Measurements from ENCODE around the gene TTC38.

The TTC38 gene

DNA sequence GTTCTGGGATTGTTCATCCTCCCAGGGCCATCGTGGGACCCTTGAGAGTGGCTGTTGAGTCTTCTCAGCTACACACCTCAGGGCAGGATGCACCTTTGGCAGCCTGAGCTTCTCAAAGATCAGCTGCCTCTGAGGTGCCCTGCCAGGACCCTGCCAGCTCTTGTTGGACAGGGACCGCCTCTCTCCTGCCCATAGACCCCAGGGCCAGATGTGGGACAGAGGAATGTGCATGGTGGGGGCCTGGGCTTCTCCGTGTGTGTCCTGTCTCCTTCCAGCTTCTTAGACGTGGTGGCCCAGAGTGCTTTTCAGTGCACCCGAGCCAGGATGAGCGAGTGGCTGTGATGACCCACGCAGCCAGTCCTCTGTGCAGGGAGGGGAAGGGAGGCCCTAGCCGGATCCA lies 61.8 kb downstream of the TTC38 start:
- no peak for DNase-seq (ENCODE audit: low read depth)

DNA sequence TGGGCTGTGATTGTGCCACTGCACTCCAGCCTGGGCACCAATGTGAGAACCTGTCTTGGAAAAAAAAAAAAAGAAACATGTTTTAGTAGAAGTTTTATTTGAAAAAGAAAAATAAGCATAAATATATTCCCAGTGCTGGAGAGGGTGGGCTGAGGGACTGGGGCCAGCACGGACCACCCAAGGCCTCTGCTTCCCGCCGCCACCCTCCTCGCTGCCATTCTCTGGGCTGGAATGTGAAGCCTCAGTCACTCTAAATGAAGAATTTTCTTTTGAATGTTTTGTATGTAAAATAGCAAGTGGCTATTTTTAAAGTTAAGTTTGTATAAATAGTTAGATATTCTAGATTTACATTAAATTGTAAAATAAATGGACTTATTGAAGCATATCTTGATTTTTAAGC lies 62.6 kb downstream of the TTC38 start:
- no peak for DNase-seq (ENCODE audit: low read depth)

DNA sequence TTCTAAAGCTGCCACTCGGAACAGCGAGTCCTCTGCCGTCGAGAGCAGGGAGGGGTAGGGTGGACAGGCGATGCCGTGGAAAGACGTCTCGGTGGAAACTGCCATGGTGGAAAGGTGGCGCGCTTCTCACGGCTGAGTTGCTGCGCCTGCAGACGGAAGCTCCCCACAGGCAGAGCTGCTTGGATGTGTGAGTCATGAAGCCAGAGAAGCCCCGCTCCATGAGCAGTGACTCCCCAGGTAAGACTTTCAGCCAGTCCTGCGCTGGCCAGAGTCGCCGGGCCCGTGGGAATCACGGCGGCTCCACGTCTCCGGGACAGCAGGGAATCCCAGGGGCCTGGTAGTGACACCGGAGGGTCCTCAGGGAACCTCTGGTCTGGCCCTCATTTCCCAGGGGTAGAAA lies 63.7 kb downstream of the TTC38 start:
- no peak for DNase-seq (ENCODE audit: low read depth)

DNA sequence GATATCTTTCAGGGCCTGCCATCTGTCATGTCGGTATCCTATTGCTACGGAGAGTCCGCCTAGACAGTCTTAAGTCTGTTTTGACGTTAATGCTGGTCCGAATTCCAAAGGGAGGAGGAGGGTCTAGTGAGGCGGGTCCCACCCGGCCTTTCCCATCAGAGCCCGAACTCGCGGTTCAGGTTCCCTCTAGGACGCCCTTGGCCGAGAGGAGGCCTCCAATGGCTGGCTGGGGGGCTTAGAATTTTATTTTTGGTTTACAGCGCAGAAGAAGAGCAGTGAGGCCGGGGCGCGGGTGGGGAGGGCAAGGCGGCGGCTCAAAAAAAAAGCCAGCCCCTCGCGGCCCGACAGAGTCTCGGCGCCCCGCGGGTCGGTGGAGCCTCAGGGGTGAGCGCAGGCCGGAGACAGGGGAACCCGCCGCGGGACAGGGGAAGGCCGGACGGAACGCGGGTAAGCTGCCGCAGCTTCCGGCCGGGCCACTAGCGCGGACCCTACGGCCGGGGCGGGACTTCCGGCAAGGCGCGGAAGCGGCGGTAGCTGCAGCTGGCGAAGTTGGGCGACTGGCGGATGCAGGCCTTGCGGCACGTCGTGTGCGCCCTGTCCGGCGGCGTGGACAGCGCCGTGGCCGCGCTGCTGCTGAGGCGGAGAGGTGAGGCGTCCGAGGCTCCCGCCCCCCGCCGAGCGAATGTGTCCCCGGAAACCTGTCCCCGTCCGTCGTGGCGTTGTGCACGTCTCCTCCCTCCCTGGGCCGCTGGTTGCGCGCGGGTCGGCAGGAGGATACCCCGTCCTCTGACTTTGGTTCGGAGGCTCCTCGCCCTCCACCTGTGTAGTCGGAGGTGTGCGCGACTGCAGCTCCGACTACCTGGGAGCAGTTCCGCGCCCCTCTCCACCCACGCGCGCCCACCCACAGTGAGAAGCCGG lies 67.7 kb downstream of the TTC38 start, which contains the start of gene TRMU:
Gene TRMU (plus strand): TSS at position 514 of the 918 bp plus-strand sequence. CDS start 51 bp downstream, at position 565.
- peak; percentile 78 for DNase-seq (ENCODE audit: low read depth)

DNA sequence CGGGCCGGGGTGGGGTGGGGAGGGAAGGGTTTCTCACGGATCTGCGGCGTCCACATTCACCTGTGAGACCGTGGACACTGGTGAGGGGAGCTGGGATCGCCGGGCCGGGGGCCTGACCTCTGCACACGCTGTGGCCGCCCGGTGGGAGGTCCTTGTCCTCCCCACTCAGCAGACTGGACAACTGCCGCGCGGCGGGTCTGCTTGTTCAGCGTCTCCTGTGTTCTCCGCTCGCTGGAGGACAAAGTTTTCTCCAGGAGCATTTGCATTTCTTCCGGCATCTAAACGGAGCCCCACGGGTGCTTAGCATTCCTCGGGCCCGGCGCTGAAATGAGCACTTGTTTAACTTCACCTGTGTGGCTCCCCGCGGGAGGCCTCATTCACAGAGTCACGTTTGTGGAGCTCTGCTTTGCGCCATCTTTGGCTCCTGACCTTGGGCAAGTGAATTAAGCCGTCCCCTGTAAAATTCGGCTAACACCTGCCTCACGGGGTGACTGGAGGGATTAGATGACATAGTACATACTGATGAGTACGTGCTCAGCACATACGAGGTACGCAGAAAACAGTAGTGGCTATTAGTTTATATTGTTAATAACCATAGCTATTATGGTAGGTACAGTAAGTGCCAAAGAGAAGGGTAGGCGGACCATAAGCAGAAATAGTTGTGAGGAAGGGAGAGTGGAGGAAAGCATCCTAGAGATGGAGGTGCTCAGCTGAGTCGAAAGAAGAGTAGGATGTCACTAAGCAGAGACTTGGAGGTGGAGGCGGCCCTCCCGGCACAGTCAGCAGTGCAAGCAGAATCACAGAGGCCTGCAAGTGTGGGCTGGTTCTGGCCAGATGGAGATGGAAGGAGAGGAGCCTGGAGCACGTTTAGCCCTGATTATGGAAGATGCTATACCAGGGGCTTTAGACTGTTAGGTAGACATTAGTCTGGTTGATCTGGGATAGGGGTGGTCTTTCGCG lies 68.6 kb downstream of the TTC38 start:
- DNase-seq (ENCODE audit: low read depth) = no peak

DNA sequence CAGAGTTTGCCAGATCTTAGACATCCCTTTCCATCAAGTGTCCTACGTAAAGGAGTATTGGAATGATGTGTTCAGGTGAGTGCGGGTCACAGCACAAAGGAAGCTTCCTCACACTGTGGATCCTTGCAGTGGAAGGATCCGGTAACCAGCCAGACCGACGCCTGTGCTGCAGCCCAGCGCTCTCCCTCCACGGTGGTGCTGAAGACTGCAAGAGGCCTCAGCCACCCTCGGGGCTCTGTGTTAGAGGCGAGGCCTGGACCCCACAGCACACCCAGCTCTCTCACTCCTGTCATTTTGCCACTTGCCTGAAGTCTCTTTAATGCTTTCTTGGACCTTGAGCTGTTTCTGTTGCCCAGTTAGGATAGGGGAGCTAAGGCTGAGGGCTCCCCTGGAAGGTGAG lies 70.1 kb downstream of the TTC38 start:
- no peak for DNase-seq (ENCODE audit: low read depth)

DNA sequence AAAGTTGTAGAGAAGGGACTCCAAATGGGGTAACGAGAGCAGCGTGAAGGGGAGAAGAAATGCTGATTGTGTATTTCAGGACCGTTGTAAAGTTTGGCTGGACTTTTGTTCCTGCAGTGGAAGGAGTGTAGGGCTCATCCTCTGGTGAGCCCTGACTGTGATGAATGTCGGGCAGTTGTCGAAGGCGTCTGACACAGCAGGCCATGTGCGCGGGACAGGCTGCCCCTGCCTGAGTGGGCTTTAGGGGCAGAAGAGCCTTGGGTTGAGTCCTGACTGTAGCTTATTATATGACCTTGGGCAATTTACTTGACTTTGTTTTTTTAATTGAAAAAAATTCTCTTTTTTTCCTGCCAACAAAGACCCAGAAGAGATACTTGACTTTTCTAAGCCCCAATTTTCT lies 70.8 kb downstream of the TTC38 start:
- no peak for DNase-seq (ENCODE audit: low read depth)

DNA sequence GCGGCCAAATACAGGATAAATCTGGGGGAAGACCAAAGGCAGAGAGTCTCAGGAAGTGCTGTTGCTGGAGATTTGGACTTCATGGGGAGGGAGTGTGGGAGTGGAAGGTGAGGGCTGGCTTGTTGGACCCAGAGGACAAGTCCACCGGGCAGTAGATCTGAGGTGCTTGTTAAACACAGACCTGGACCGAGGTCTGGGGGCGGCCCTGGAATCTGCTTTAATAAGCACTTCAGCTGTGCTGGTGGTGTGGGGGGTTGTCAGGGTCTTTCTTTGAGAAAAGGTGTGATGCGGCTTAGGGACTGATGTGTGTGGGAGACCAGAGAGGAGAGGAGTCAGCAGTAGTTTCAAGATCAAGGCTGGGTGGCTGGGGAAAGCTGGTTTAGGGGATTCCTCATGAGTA lies 72.1 kb downstream of the TTC38 start:
- no peak for DNase-seq (ENCODE audit: low read depth)

DNA sequence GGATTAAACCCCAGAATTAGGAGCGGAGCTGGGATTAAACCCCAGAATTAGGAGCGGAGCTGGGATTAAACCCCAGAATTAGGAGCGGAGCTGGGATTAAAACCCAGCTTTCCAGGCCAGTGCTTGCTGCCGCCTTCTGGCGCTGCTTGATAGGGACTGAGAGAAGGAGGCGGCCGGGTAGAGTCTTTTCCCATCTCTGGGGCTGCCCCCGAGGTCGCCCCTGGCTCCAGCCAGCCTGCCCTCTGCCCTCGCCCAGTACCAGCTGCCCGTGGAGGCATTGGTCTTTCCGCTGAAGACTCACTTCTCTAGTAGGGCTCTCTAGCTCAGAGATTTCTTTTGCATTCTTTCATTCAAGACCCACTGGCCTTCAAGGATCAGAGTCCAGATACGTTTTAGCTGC lies 72.9 kb downstream of the TTC38 start:
- no peak for DNase-seq (ENCODE audit: low read depth)

Data from CMK (cell line).